B cell (primary cell): ENCODE data around the gene NASP. TPM values are rescaled to one million over a fixed set of nuclear protein-coding genes. Genes with fewer than 3 reads are reported as not detected.

Experiments
- ATAC-seq: fragments of 200-7000 bp; cut with Tn5 transposase; one replicate; pipeline ENCODE4 v1.10.0; 2021; ENCODE audit warnings: low read depth, mild to moderate bottlenecking, moderate number of reproducible peaks, moderate library complexity
- CTCF ChIA-PET: fragments of 350-600 bp; sonication (Branson Sonifier 250); formaldehyde crosslinking; loops from one replicate; lab custom pipeline; 2021; ENCODE audit warnings: antibody characterized with exemption, inconsistent platforms; lab: Charles Lee
- POLR2A ChIA-PET: fragments of 350-600 bp; sonication (Branson Sonifier 250); formaldehyde crosslinking; loops from one replicate; lab custom pipeline; 2021; ENCODE audit warnings: antibody characterized with exemption; lab: Charles Lee
- DNase-seq: peaks from one replicate; pipeline ENCODE4 v3.0.0; 2013
- H2AFZ ChIP-seq: 2 replicates; pipeline ENCODE4 v1.6.1; 2012; ENCODE audit warnings: mild to moderate bottlenecking, low read depth, low read length; ENCODE audit not compliant: insufficient read depth, poor library complexity, severe bottlenecking
- H3K27ac ChIP-seq, 2 donors: 1 replicate in 1 of 2; 2 replicates in 1 of 2; pipeline ENCODE4 v1.5.1; 2012 to 2013; ENCODE audit warnings: low read length in 2 of 2, mild to moderate bottlenecking in 2 of 2, moderate library complexity in 1 of 2
- H3K27me3 ChIP-seq, 4 experiments: fragments of 200-600 bp in 1 of 4; sonication (generic) in 1 of 4; replicated peaks in 1 of 4; 1 replicate in 2 of 4; 2 replicates in 2 of 4; pipeline versions ENCODE4 v1.6.1 to v1.7.0; 2013 to 2016; ENCODE audit warnings: low read length in 3 of 4, mild to moderate bottlenecking in 2 of 4, mixed read lengths in 1 of 4, moderate library complexity in 1 of 4; ENCODE audit not compliant: insufficient read depth in 4 of 4, control insufficient read depth in 3 of 4; ENCODE audit errors: control extremely low read depth in 1 of 4
- H3K36me3 ChIP-seq, 2 experiments: replicated peaks in 1 of 2; 1 replicate in 1 of 2; 2 replicates in 1 of 2; pipeline versions ENCODE4 v1.6.1 to v1.7.1; 2013; ENCODE audit warnings: low read length in 1 of 2; ENCODE audit not compliant: insufficient read depth in 2 of 2, control insufficient read depth in 1 of 2; ENCODE audit errors: control extremely low read depth in 1 of 2, extremely low read depth in 1 of 2
- H3K4me1 ChIP-seq, 2 donors: fragments of 200-600 bp in 1 of 2; sonication (generic) in 1 of 2; 1 replicate in 1 of 2; 2 replicates in 1 of 2; pipeline versions ENCODE4 v1.5.1 to v1.6.1; 2013 to 2017; ENCODE audit warnings: low read length in 2 of 2; ENCODE audit not compliant: control insufficient read depth in 2 of 2, insufficient read depth in 2 of 2
- H3K4me2 ChIP-seq: replicated peaks from 2 replicates; pipeline ENCODE3; 2012; ENCODE audit warnings: mild to moderate bottlenecking, low read depth, low read length; ENCODE audit not compliant: poor library complexity, severe bottlenecking
- H3K4me3 ChIP-seq, 5 experiments: fragments of 200-600 bp in 1 of 5; sonication (generic) in 1 of 5; 1 replicate in 3 of 5; 2 replicates in 2 of 5; pipeline versions ENCODE4 v1.5.1 to v1.7.0; 2011 to 2016; ENCODE audit warnings: low read length in 4 of 5, mild to moderate bottlenecking in 4 of 5, low read depth in 2 of 5, control low read depth in 1 of 5, moderate library complexity in 1 of 5; ENCODE audit not compliant: insufficient read depth in 1 of 5; ENCODE audit errors: control extremely low read depth in 1 of 5, extremely low read depth in 1 of 5
- H3K79me2 ChIP-seq: fragments of 200-600 bp; sonication (generic); one replicate; pipeline ENCODE4 v1.6.0; 2016; ENCODE audit warnings: low read length; ENCODE audit not compliant: control insufficient read depth, insufficient read depth
- H3K9ac ChIP-seq: fragments of 200-600 bp; sonication (generic); 2 replicates; pipeline ENCODE4 v1.6.1; 2017; ENCODE audit warnings: mild to moderate bottlenecking, low read length, moderate library complexity
- H3K9me3 ChIP-seq, 3 donors: one replicate each; pipeline versions ENCODE4 v1.6.1 to v1.7.1; 2013; ENCODE audit warnings: low read length in 2 of 3; ENCODE audit not compliant: control insufficient read depth in 2 of 3, insufficient read depth in 1 of 3; ENCODE audit errors: control extremely low read depth in 1 of 3
- H4K20me1 ChIP-seq: 2 replicates; pipeline ENCODE4 v1.6.0; 2012; ENCODE audit warnings: mild to moderate bottlenecking, low read length; ENCODE audit not compliant: insufficient read depth, control insufficient read depth, poor library complexity, severe bottlenecking
- H3K27ac Mint-ChIP-seq: one replicate; pipeline ENCODE4 v1.8.0; 2021; ENCODE audit warnings: mixed read lengths
- H3K27me3 Mint-ChIP-seq: one replicate; pipeline ENCODE4 v1.8.0; 2021; ENCODE audit warnings: mixed read lengths
- H3K4me1 Mint-ChIP-seq: one replicate; pipeline ENCODE4 v1.8.0; 2021; ENCODE audit warnings: mixed read lengths
- H3K4me3 Mint-ChIP-seq: one replicate; pipeline ENCODE4 v1.8.0; 2021; ENCODE audit warnings: mixed read lengths
- H3K9me3 Mint-ChIP-seq: one replicate; pipeline ENCODE4 v1.8.0; 2022; ENCODE audit warnings: mixed read lengths; ENCODE audit not compliant: insufficient read depth
- CTCF ChIP-seq: fragments of 200-600 bp; IDR thresholded peaks from one replicate; pipeline ENCODE4 v1.8.0; 2022; ENCODE audit warnings: antibody characterized with exemption, mild to moderate bottlenecking
- EZH2 ChIP-seq: IDR thresholded peaks from 2 replicates; pipeline ENCODE4 v1.6.1; 2012; ENCODE audit warnings: borderline replicate concordance, low read depth, mild to moderate bottlenecking, moderate library complexity, low read length; ENCODE audit not compliant: insufficient read depth, poor library complexity, severe bottlenecking
- WGBS: methylation state at CpG from one replicate; pipeline ENCODE4 v1.1.5; 2013; ENCODE audit warnings: missing lambda C conversion rate; ENCODE audit not compliant: insufficient coverage; 5-methylcytosine and 5-hydroxymethylcytosine counted together
- intact Hi-C: fragments of 100-400 bp; cut with micrococcal nuclease; formaldehyde crosslinking; loops from one replicate; pipeline ENCODE4 v1.10.0; 2022
- polyA plus RNA-seq: library from polyadenylated mRNA; depleted of rRNA; stranded (reverse); fragments of >200 nt; gene quantifications from 2 replicates; pipeline ENCODE4 v1.2.3, GENCODE V29; 2012
- total RNA-seq, 2 donors: library from RNA; stranded (reverse); fragments of 120-200 nt in 1 of 2; gene quantifications; 1 replicate in 1 of 2; 2 replicates in 1 of 2; pipeline versions ENCODE4 v1.2.3 to v1.2.4, GENCODE V29; 2013 to 2022

The NASP gene
- total and polyA plus RNA-seq, 2 donors (not counting 1 experiment from before 2014, with no cell fraction given): 61.0 to 151 TPM

GRCh38 chr1:45584351-45585109, 689 bp downstream of the NASP start:
- Histone ChIP-seq H3K36me3 (no peaks in the 10 kb centered on the region), H3K79me2 (peaks cover 53% of the 10 kb centered on the region), H3K4me1 (peaks cover 42 to 53% of the 10 kb centered on the region in 2 donors), H3K4me2 (peak overlapping the region; percentile 89), H3K4me3 (peak overlapping the region; percentile 91 to 100 (median 97)), H3K9me3 (peaks cover 0 to 10% (median 0%) of the 10 kb centered on the region in 3 donors), H2AFZ (peak overlapping the region; percentile 94), H4K20me1 (peaks cover 44% of the 10 kb centered on the region), H3K9ac (peak overlapping the region; percentile 92), H3K27ac (peak overlapping the region; percentile 80 to 82), H3K27me3 (no peaks in the 10 kb centered on the region)
- Mint-ChIP-seq H3K9me3 (no peaks in the 10 kb centered on the region), H3K4me1 (peaks cover 48% of the 10 kb centered on the region), H3K27me3 (no peaks in the 10 kb centered on the region), H3K27ac (peak overlapping the region; percentile 97), H3K4me3 (peak overlapping the region; percentile 99)
- intact Hi-C loops: loop anchor here (1.0 to 5.0 kb wide), 6 partner anchors 42 to 598 kb away; partner anchors contain the start of genes EIF2B3, MAST2, MUTYH and PRDX1
- TF ChIP-seq EZH2 (no peak), CTCF (peak; percentile 11)
- WGBS: under 1% methylated on average over 58 of the region's 59 CpGs
- DNase-seq (peak; percentile 93), ATAC-seq (peak; percentile 44)
- ChIA-PET CTCF (interaction anchor here (0.6 to 6.9 kb wide), 5 partner anchors 14 to 354 kb away, joined by 3 to 57 read pairs (median 3); no protein-coding TSS in a partner anchor), POLR2A (interaction anchor here (0.6 to 4.1 kb wide), 8 partner anchors 17 to 719 kb away, joined by 3 to 31 read pairs (median 6); partner anchors contain the start of genes GPBP1L1, LRRC41, MUTYH and PRDX1)

- Mint-ChIP-seq H3K4me3 (peak overlapping the region; percentile 99), H3K4me1 (peaks cover 50% of the 10 kb centered on the region), H3K27ac (peak overlapping the region; percentile 91), H3K9me3 (no peaks in the 10 kb centered on the region), H3K27me3 (no peaks in the 10 kb centered on the region)
- Histone ChIP-seq H4K20me1 (peaks cover 50% of the 10 kb centered on the region), H3K4me2 (peak overlapping the region; percentile 89), H2AFZ (no peak overlapping the region), H3K79me2 (peaks cover 58% of the 10 kb centered on the region), H3K9me3 (peaks cover 0 to 10% (median 0%) of the 10 kb centered on the region in 3 donors), H3K4me3 (peak overlapping the region; percentile 82 to 100 (median 95)), H3K9ac (peak overlapping the region; percentile 92), H3K27ac (peak overlapping the region; percentile 80 to 82), H3K36me3 (no peaks in the 10 kb centered on the region), H3K4me1 (peaks cover 42 to 58% of the 10 kb centered on the region in 2 donors), H3K27me3 (no peaks in the 10 kb centered on the region)
- ChIA-PET POLR2A (interaction anchor here (0.6 to 4.1 kb wide), 6 partner anchors 24 to 718 kb away, joined by 4 to 31 read pairs (median 6); partner anchors contain the start of genes LRRC41, MUTYH, PRDX1 and TOE1), CTCF (interaction anchor here (0.6 to 1.3 kb wide), 5 partner anchors 14 to 354 kb away, joined by 3 to 4 read pairs (median 3); no protein-coding TSS in a partner anchor)
- TF ChIP-seq EZH2 (no peak), CTCF (no peak)
- WGBS: 0% methylated on average over 1 of the region's 5 CpGs
- no peak for DNase-seq
- no peak for ATAC-seq
- intact Hi-C loops: no loop called here
Observed at GRCh38 chr1:45585110-45585426, 1.2 kb downstream of the NASP start.
